CD4-positive, alpha-beta T cell treated with Interleukin-17A for 1 hour (primary cell): ENCODE data around the gene TNKS1BP1.
A peak's percentile ranks its signal among the peaks of the same experiment; 100 is the strongest.

Source experiments
- DNase-seq: peaks from one replicate; pipeline ENCODE4 v3.0.0-alpha.2; 2020

TNKS1BP1 gene

DNA sequence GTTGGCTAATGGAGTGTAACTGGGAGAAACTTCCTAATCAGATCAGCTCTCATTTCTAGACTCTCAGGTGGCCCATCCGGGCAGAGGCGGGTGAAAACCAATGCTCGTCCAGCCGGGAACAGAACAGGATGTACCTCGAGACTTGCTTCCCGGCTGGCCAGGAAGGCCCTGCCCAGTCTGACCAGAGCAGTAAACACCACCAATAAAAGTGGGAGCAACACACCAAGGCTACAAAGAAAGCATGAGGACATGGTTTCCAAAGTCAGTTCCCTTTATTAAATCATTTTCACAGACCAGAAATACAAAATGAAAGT is 940 bp upstream of the TNKS1BP1 start:
- DNase-seq = no peak

DNA sequence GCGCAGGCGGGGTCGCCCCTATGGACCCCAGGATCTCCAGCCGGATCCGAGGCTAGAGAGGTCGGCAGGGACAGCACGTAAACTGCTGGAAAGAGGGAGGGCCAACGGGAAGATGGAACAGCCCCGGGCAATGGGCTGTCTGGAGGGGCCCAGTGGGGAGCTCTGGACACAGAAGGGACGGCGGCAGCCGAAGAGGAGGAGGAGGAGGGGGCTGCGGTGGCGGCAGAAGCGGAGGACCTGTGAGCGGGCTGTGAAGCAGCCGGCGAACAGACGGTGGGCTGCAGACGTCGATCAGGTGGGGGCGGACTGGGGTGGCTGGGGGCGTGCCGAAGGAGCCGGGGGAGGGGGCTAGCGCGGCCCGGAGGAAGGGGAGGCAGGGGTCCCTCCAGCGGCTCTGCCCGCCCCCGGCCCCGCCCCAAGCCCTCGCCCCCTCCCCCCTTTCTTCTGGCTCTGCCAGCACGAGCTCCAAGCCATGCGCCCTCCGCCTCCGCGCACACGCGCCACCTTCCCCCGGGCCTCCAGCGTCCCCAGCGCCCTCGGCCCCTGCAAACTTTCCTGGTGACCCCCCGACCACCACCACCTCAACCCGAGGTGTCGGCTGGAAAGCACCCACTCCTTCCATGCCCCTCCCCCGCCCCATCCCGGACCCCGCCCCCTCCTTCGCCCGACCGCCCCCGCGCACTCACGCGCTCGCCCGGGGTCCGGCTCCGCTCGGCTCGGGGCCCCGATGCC is 432 bp downstream of the TNKS1BP1 start:
- no peak for DNase-seq

DNA sequence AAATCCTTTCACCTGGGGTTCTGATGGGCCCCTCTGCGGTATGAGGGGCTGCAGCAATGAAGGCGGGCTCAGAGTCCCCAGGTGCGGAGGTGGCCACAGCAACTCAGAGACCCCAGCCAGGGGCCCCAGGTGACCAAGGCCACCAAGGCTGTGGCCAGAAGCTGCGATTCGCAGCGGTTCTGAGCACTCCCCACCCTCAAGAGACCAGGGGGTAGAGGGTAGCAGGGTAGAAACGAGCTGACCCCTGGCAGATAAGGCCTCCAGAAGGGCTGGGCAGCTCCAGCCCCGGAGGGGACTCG is 948 bp downstream of the TNKS1BP1 start:
- no peak for DNase-seq

DNA sequence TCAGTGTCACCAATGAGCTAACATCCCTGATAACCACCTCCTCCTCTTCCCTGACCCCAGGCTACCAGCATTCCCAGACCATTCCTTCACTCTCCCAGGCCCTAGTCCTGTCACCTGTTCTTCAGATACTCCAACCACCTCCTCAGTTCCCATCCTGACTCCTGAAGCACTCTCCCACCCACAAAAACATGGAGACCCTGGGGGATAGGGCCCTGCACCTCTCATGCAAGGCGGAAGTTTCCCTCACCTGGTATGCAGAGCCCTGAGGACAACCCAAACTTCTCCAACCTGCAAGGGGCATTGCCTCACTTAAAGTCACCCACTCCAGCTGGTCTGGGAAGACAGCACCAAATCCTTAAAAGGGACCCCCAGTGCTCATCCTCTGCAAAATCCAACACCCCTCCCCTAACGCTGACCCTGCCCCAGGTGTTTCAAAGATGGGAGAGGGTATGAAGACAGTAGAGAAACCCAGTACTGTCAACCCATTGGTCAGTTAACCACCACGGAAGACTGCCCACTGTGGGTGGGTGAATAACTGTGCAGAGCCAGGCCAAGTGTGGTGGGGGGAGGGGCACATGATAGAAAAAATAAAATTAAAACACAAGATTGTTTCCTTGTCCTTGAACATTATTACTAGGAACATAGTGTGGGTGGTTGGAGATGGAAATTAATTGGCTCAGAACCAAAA is 1.4 kb downstream of the TNKS1BP1 start:
- no peak for DNase-seq

DNA sequence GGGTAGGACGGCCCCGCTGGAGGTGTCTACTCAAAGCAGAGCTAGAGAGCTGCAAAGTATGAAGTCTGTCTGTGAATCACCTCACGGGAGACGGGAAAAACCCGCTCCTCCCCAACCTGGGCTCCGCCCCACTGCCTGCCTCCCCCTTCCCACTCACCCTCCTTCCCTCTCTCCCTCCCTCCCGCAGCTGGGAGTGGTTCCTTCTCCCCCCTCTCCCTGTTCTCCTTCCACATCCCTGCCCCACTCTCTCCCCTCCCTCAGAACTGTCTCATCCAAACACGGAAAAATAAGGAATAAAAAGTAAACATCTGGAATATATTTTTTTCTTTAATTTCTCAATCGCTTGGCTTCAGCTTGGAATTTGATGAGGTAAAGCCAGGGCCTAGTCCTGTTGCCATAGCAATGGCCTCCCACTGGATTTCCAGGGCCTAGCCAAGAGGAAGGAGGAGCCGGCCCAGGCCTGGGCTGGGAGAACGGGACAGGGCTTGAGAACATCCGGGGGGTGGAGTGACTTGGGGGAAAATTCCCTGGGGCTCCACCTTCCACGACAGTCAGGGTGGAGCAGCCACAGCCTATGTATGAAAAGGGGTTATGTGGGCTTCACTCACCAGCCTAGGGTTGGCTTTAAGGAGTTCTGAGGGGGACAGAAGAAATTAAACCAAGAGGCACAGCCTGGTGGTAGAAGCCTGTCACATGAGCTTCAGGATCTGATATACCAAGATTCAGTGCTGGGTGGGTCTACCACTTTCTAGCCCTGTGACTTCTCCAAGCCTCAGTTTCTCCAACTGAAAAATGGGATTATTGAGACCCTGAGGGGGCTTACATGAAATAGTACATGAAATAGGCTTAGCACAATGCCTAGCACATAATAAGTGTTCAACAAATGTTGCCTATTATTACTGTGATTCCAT is 2.2 kb downstream of the TNKS1BP1 start:
- no peak for DNase-seq

DNA sequence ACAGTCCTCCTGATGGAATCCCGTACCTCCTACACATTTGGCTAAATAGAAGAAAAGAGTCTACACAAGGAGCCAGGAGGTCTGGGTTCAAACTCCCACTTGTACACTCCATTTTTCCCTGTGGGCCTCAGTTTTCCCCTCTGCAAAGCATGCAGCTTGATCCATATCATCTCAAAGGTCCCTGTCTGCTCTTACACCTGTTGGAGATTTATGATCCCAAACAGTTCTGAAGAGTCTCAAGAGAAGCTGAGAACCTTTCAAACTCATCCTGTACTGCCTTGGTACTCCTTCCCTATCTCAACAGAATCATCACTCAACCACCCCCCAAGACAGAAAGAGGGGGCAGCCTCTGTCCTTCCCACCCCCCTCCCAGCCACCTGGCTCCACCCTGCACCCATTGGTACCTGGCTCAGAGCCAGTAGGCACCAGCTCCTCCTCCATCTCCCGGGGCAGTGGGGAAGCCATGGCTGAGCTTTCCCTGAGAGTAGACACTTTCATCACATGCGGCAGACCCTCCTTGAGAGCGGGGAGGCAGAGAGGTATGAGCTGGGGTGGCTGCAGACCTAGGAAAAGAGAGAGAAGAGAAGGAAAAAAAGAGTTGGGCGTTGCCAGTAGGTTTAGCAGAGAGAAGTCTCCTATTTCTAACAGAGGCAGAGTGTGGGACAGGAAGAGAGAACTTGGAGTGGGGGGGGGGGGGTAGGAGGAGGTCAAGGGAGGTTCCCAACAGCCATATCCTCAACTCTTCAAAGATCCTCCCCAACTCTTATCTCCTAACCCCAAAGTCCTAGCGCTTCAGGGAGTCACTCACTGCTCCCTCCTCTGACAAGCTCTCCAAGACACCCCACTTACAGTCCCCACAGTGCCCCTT is 3.1 kb downstream of the TNKS1BP1 start:
- DNase-seq = no peak

DNA sequence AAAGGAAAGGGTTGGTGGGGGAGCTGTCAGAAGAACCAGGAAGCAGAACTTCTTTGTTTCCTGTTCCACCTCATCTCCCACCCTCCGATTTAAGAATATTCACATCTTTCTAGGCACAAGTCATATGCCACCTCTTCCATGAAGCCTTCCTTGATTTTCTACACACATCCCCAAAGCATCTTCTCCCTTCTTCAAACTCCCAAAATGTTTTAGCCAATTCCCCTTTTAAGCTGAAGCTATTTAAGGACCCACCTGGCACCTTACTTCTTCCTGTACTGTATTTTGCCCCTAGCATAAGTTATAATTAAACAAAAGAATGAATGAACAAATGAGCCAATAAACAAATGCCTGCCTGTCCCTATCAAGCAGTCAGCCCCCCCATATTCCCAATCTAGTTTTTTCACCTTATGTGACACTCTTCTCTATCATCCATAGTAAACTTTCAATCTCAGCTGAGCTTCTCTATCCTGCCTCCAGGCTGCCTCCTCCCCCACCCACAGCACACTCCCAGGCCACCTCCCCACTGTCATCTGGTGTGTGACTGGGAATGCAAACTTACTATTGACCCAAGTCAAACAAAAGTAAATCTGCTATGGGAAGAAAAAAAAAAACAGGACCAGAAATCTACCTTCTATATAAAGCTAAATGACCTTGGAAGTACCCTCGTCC is 3.9 kb downstream of the TNKS1BP1 start:
- DNase-seq = no peak

DNA sequence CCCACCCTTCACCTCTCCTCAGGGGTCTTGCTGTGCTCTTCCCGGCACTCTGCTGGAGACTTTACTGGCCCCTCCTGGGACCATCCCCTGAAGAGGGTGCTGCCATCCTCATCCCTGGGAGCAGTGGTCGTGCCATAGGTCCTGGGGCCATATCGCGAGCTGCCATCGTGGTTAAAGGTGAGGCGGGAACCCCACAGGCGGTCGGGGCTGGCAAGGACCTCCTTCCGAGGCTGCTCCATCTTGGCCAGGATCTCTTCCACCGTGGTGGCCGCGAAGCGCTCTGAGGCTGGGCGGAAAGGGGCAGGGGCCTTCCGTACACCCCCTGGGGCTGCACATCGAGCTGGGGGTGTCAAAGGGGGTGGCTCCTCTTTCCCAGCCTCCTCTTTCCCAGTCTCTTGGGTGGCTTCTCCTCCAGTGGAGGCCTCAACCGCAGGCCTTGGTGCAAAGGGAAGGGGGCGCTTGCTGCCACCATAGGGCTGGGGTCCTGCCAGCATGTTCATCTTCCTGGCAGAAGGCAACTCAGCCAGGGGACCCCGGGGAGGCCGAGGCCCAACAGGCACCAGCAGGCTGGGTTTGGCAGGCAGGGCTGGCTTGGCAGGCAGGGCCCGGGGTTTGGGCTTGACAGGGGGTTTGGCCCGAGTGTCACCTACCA is 4.6 kb downstream of the TNKS1BP1 start:
- no peak for DNase-seq

DNA sequence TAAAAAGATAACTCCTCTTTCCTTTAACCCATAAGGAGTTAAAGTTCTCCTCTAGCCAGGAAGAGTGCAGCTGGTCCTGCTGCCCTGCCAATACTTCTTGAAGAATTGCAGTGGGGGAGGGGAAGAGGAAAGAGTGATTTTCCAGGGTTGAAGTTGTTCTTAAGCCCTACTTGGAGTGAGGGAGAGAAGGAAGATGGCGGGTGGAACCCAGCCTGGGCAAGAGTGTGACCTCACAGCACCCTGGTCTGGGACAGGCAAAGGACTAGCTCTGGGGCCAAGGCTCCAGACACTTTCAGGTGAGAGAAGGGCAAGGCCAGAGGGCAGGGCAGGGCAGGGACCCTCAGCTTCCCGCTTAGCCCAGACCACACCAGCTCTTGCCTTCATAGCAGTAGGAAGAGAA is 6.6 kb downstream of the TNKS1BP1 start:
- DNase-seq = no peak

DNA sequence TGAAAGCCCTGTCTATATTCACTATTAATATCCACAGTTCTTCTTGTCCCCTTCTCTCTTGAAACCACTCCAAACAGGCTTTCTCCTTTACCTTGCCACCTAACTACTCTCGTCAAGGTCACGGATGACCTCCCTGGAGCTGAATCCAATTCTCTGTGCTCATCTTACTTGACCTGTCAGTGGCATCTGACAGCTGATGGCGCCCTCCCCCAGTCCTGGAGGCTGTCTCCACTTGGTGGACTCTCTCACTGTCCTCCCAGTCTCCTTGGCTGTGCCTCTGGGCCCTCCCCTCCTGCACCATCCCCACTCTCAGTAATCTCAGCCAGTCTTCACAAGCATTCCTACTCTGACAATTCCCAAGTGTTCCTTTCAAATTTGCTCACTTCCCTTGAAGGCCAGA is 8.7 kb downstream of the TNKS1BP1 start:
- DNase-seq = no peak

DNA sequence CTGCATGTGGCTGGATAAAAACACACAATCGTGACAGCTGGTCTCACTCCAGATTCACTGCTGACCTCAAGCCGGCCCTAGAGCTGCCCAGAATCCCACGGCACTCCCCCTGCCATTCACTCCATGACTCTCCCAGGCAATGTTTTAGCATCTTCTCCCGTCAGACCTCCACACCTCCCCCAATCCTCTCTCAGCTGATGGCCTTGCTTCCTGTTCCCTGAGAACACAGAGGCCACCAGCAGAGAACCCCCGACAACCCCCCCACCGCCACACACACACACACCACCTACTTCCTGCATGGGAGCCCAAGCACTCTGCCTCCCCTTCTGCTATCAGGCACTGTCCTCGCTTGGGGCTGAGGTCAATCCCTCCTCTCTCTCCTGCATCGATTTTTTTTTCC is 9.3 kb downstream of the TNKS1BP1 start:
- DNase-seq = no peak

DNA sequence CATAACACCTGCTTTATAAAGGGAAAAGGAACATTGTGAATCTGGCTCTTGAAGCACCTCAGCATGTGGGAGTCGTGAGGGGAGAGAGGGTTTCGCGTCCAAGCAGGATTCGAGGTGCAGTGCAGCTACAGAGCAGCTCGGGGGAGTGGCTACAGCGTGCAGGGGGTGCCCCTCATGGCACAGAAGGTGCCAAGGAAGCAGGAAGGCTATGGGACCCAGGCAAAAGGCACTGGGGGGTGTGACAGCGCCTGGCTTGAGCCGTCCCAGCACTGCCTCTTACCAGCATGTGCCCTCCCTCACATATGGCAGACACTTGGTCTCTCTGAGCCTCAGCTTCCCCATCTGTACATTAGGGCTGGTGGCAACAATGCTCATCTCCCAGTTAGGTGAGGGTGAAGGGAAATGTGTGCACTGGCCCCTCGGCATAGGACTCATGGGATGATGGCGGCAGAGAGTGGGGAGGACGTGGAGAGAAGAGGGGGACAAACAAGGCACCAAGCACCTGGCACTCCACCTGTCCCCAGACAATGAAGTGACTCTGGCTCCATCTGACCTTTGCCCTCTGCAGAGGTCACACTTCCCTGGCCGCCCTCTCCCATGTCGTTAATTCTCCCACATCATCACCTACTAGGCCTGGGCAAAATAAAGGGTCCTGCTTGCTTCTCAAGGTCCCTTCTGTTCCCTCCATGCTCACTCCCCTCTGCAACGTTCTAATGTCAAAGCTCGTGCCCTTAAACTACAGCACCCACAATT is 10.4 kb downstream of the TNKS1BP1 start:
- DNase-seq = no peak

DNA sequence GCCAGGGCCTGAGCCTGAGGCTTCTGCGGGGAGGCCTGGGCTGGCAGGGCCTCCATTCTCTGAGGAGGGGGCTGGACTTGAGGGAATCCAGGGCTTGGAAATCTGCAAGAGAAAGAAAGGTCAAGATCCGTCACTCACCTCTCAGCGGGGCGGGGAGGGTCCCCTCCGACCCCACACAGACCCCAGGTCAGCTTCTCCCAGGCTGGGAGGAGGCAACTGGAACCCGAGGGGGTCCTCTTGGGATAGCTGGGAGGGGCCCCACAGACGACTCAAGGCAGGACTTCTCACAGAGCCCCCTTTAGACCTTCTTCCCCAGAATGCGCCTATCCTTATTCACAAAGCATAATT is 11.0 kb downstream of the TNKS1BP1 start:
- no peak for DNase-seq

DNA sequence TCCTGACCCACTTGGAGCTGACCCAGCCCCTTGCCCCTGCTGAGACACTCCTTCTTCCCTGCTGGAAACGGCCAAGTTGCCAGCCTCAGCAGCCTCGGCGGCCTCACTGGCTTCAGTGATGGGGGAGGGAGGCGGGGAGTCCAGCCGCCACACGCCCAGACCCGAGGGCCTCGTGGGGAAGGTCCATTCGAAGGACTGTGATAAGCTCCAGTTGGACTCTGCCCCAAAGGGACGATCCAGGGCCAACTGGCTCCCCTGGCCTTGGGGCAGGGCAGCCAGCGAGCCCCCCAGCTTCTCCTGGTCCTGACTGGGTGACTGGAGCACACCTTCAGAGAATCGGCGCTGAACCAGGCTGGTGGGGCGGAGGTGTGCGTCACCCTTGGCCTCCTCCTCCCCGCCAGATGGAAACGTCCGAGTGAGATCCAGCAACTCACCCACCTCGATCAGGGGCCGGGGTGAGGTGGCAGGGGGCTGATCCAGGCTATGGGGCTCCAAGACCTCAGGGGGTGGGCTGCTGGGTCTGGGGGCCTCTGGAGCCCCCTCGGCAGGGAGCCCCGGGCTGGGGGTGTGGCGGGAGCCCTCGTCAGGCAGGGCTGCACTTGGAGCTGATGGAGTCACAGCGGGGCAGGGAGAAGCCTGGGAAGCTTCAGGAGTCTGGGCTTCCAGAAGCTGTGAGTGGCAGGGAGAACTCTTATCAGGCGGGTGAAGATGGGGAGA is 11.5 kb downstream of the TNKS1BP1 start:
- no peak for DNase-seq

DNA sequence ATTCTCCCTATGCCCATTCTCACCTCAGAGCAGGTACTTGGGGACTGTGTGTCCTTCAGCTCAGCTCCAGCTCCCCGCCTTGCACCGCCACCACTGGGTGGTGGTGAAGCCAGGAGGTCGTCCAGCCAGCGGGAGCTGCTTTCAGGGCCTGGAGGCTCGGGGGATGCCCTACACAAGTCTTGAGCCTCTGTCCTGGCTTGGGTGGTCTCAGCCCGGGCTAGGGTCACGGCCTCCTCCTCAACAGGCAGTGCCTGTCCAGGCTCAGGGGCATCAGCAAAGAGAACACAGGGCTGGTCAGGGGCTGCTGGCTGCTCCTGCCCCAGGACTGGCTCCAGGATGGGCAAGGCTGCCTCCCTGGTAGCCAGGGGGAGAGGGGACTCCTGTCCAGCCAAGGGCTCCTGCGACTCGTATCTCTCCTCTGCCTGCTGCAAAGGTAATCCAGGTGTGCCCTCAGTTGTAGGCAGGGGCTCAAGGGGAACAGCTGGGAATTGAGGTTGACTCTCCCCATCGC is 12.2 kb downstream of the TNKS1BP1 start:
- DNase-seq = no peak

DNA sequence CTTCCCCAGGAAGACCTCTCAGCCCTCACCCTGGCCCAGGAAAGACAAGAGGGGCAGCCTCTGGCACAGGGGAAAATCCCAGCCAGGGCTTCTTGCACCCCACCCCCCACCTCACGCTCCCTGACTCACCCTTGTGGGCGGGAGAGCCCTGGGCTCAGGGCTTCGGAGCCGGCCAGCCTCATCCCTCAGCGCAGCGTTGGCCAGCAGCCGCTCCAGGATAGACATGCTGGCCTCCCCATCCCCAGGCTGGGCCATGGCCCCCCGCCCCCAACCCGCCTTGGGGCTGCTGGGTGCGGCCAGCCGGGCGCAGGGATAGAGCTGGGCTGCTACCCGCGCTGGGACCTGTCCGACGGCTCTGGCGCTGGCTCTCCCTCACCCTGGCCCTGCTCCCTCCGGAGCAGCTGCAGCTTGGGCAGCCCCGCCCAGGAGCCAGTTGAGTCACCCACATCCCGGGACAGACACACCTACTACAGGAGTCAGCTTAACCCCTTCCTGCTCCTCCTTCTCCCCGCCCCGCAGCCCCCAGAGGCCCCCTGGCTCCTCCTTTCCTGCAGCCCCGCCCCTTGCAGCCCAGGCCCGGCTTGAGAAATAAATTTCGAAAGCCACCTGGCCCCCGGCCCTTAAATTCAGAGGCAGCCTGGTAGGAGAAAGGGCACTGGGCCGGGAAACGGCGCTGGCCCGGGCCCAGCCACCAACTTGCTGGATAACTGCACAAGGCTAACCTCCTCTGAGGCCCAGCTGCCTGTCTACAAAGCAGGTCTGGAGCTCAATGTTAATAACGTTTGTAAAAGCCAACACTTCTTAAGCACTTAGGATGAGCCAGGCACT is 13.4 kb downstream of the TNKS1BP1 start:
- DNase-seq = peak; percentile 45

DNA sequence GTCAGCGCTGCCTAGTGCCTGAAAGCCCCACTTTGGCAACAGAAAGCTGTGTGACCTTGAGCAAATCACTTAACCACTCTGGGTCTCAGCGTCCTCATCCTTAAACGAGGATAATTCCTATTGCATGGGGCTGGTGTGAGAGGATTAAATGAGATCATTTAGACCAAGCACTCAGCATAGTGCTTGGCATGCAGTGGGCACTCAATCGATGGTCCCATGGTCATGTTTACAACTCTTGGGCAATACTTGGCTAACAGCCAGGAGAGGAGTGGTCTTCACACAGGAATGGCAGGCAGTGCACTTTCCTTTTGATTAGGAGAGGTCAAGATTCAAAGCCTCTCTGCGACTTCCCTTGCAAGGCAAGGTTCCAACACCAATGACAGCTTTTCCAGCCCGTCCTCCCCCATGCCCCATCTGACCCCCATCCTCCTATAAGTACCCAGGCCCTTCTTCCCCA is 14.1 kb downstream of the TNKS1BP1 start:
- DNase-seq = no peak

DNA sequence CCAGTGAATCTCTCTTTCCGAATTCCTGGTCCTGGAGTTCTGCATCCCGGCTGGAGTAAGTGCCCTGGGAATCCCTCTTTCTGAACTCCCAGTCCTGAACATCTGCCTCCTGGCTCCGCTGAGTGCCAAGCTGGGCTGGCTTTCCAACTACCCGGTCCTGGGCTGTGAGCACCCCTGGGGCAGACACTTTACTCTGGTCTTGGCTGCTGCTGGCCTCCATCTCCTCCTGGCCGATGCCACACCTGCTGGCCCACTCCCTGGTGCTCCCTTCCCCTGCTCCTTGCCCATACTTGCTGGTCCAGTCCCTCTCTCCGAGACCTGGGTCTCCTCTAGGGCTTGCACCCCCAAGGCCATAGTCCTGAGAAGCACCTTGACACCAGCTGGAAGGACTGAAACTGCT is 14.7 kb downstream of the TNKS1BP1 start:
- no peak for DNase-seq
